ENCODE data around the gene FYN.
"Not testable (repeated sequence)": the region's sequence is repeated elsewhere in the genome, so short reads cannot be mapped to it uniquely, and the experiment has no call there.

The FYN gene

DNA sequence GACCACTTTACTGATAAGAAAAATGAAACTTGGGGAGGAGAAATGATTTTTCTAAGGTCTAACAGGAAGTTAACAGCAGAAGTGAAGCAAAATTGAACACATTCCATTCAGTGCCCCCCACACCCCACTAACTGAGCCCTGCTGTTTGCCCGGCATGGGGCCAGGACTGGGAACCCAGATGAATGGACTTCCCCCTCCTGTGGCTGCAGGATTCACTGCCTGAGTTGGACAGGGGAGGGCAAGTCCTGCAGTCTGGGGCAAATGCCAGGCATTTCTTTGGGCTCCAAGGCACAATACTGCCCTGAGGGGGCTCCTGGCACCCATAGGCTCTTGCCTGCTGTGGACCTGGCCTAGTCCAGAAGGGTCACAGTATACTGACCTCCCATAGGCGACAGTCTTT is 28.3 kb downstream of the FYN start:
- DNase-seq (ENCODE audit: low spot score in 2 of 2) (no peak), ATAC-seq (replicated peaks; ENCODE audit: extremely low read depth, poor library complexity, severe bottlenecking) (no peak)
- Mint-ChIP-seq H3K36me3 (ENCODE audit: insufficient read depth) (peaks cover 36% of the 10 kb centered on the region), H3K9me3 (no peaks in the 10 kb centered on the region), H3K4me1 (peaks cover 52% of the 10 kb centered on the region), H3K4me3 (no peak overlapping the region), H3K27me3 (no peaks in the 10 kb centered on the region), H3K27ac (ENCODE audit: low read depth) (no peak overlapping the region)

DNA sequence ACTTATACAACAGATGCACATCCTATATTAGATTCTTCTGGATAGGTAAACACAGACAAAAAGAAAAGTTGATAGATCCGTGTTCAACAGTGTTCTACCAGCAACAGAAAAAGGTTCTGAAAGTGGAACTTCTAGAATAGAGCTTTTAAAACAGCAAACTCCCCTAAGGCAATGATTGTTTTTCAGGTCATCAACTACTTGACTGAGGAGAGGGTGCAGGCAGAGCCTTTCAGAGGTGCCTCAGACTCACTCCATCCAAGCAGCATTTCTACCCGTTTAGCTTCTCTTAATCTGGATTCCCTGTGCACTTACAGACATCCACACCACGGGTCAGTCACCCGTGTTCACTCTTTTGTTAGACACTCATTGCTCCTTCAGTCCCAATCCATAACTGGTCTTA is 28.9 kb downstream of the FYN start:
- Mint-ChIP-seq H3K4me1 (peaks cover 47% of the 10 kb centered on the region), H3K9me3 (no peaks in the 10 kb centered on the region), H3K27me3 (no peaks in the 10 kb centered on the region), H3K36me3 (ENCODE audit: insufficient read depth) (peaks cover 36% of the 10 kb centered on the region), H3K27ac (ENCODE audit: low read depth) (no peak overlapping the region), H3K4me3 (no peak overlapping the region)
- ATAC-seq (replicated peaks; ENCODE audit: extremely low read depth, poor library complexity, severe bottlenecking) (no peak), DNase-seq (ENCODE audit: low spot score in 2 of 2) (no peak)

DNA sequence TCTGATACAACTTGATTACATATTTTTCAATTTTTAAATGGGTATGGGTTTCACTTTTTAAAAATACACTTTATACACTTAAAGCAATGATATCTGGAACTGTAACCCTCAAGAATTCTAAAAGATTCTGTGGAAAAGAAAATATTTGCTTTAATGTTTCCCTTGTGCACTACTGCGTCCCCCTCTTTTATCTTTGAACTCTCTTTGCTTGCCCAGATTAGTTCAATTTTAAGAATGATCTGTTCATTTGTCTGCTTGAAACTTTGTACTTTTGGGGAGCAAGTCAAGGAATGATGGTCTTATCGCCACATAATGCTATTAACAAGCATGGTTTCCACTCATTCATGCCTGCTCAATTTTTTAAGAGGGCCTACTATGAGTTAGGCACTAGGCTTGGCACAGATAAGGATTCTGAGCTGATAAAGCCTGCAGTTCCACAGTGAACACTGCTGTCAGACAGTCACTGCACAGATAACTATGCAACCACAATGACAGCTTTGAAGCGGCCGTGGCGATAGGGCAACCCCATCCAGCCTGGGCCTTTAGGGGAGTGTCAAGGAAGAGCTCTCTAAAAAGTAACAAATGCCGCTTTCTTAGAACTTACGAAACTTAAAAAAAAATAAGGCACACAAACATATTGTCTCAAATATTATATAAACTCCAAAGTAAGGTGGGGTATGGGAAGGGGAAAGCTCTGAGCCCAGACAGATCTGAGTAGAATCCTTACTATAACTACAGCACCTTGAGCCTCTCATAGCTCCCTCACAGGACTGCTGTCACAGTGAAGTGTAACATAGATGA is 29.7 kb downstream of the FYN start:
- Mint-ChIP-seq H3K27ac (ENCODE audit: low read depth) (no peak overlapping the region), H3K27me3 (no peaks in the 10 kb centered on the region), H3K4me3 (no peak overlapping the region), H3K4me1 (peaks cover 42% of the 10 kb centered on the region), H3K36me3 (ENCODE audit: insufficient read depth) (peaks cover 36% of the 10 kb centered on the region), H3K9me3 (no peaks in the 10 kb centered on the region)
- DNase-seq (ENCODE audit: low spot score in 2 of 2) (peak; percentile 51 to 70), ATAC-seq (replicated peaks; ENCODE audit: extremely low read depth, poor library complexity, severe bottlenecking) (peak; percentile 87)

DNA sequence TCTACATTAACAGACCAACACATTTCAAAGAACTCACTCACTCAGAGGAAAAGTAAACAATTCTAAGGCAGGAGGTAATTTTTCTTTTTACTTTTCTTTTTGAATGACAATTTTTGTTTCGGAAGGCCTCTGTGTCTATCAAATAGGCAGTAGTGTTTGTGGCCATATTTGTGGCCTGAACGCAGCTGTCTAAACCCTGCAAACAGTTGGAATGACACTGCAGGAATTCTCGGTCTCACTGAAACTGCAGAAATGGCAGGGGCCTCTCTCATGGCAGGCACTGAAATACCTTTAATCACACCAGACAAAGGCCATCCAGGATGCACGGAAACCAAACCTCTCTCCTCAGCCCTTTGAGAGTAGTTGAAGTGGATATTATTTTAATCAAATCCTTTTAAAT is 30.4 kb downstream of the FYN start:
- no peak overlapping the region for H3K27ac Mint-ChIP-seq (ENCODE audit: low read depth)
- DNase-seq (ENCODE audit: low spot score in 2 of 2), result no peak
- H3K9me3 Mint-ChIP-seq, result no peaks in the 10 kb centered on the region
- no peak overlapping the region for H3K4me3 Mint-ChIP-seq
- peaks cover 37% of the 10 kb centered on the region for H3K4me1 Mint-ChIP-seq
- H3K36me3 Mint-ChIP-seq (ENCODE audit: insufficient read depth), result peaks cover 35% of the 10 kb centered on the region
- no peak for ATAC-seq (replicated peaks; ENCODE audit: extremely low read depth, poor library complexity, severe bottlenecking)
- H3K27me3 Mint-ChIP-seq, result no peaks in the 10 kb centered on the region

DNA sequence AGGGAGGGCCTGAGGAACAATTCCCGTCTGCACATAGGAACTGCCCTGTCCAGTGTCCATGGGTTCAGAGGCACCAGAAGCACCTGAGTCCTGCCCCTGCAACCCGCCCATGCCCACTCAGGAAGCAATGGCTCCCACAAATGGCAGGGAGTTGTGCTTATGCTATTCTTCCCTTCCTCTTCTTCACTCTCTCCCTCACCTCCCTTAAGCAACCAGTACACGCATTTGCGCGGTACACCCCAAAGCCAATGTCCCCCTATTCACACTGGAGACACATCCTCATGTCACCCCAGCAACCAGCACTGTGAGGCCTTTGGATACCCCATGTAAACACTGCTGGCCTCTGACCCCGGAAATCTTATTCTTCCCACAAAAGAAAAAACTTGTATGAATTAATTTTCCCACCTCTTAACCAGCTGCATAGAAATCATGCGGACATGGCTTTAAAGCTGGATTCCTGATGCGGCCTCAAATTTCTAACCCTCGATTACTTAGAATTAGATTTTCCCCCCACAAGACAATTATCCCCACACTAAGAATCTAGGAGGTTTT is 30.9 kb downstream of the FYN start:
- peaks cover 31% of the 10 kb centered on the region for H3K4me1 Mint-ChIP-seq
- H3K27ac Mint-ChIP-seq (ENCODE audit: low read depth), result no peak overlapping the region
- H3K9me3 Mint-ChIP-seq, result no peaks in the 10 kb centered on the region
- no peak overlapping the region for H3K4me3 Mint-ChIP-seq
- H3K36me3 Mint-ChIP-seq (ENCODE audit: insufficient read depth), result peaks cover 37% of the 10 kb centered on the region
- no peaks in the 10 kb centered on the region for H3K27me3 Mint-ChIP-seq
- no peak for DNase-seq (ENCODE audit: low spot score in 2 of 2)
- no peak for ATAC-seq (replicated peaks; ENCODE audit: extremely low read depth, poor library complexity, severe bottlenecking)

DNA sequence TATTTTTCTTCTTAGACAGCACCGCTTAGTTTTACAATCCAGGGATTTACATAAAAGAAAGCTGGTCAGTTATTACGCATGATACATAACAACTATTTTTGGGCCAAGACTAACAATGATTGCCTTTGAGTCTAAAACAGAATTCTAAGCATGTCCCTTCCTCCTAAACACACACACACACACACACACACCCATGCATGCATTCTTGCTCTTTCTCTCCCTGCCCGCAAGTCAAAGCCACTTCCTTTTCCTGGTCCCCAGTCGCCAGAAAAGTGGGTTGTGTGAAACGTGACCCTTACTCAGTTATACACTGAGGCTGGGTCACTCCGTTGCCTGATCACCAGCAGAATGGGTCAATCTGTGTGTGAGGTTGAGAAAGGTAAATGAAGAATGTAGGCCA is 31.4 kb downstream of the FYN start:
- no peaks in the 10 kb centered on the region for H3K27me3 Mint-ChIP-seq
- H3K4me3 Mint-ChIP-seq, result no peak overlapping the region
- peaks cover 39% of the 10 kb centered on the region for H3K36me3 Mint-ChIP-seq (ENCODE audit: insufficient read depth)
- DNase-seq (ENCODE audit: low spot score in 2 of 2) (peak in 1 of 2 donors; percentile 37), ATAC-seq (replicated peaks; ENCODE audit: extremely low read depth, poor library complexity, severe bottlenecking) (no peak)
- no peak overlapping the region for H3K27ac Mint-ChIP-seq (ENCODE audit: low read depth)
- no peaks in the 10 kb centered on the region for H3K9me3 Mint-ChIP-seq
- H3K4me1 Mint-ChIP-seq, result peaks cover 26% of the 10 kb centered on the region

DNA sequence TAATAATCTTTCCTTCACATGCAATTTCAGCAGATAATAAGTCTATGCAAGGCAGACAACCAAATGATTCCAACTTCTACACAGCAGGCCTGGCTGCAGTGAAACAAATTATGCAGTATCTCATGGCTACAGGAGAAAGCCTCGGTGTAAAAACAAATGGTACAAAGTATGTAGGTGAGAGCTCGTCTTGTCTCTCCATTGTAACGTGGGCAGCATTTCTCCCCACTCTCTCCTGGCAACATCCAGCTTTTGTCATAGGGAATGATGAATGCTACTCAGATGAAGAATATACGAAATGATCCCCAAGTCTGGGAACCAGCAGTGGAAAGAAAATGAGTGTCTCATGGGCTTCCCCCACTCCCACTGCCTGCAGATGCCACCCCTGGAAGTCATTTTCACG is 32.4 kb downstream of the FYN start:
- H3K4me3 Mint-ChIP-seq, result no peak overlapping the region
- H3K36me3 Mint-ChIP-seq (ENCODE audit: insufficient read depth), result peaks cover 33% of the 10 kb centered on the region
- H3K4me1 Mint-ChIP-seq, result peaks cover 22% of the 10 kb centered on the region
- ATAC-seq (replicated peaks; ENCODE audit: extremely low read depth, poor library complexity, severe bottlenecking) (no peak), DNase-seq (ENCODE audit: low spot score in 2 of 2) (no peak)
- H3K9me3 Mint-ChIP-seq, result no peaks in the 10 kb centered on the region
- no peaks in the 10 kb centered on the region for H3K27me3 Mint-ChIP-seq
- H3K27ac Mint-ChIP-seq (ENCODE audit: low read depth), result no peak overlapping the region

DNA sequence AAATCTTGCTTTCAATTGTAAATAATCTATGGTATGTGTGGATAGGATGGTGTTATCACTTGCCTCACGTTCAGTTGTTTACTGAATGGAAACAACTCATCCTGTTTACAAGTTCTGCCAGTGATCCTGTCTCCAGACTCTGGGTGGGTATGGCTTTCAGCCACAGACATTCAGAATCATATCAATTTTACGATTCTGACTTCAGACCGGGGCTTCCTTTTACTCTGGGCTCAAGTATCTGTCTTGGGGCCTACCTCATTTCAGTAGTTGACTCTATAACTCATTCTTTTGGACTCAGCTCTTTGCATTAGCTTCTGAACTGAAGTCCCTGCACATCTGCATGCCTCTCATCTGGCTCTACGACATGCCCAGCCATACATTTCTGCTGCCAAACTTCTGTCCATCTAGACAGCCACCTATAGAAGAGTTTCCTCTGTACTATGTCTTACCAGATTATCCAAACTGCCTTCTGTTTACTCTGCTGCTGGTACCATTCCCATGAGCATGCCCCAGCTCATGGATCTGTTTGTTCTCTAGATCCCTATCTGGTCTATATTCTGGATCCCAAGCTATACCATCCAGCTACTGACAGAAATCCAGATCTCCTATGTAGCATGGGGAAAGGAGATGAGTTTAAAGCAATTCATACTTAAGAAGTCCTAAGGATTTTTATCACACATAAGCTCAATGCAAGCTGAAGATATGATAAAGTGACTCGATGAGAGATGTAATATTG is 34.3 kb downstream of the FYN start:
- H3K4me1 Mint-ChIP-seq, result peaks cover 24% of the 10 kb centered on the region
- no peaks in the 10 kb centered on the region for H3K27me3 Mint-ChIP-seq
- ATAC-seq (replicated peaks; ENCODE audit: extremely low read depth, poor library complexity, severe bottlenecking), result no peak
- H3K4me3 Mint-ChIP-seq, result no peak overlapping the region
- peak overlapping the region; percentile 90 for H3K27ac Mint-ChIP-seq (ENCODE audit: low read depth)
- no peaks in the 10 kb centered on the region for H3K9me3 Mint-ChIP-seq
- H3K36me3 Mint-ChIP-seq (ENCODE audit: insufficient read depth), result peaks cover 20% of the 10 kb centered on the region
- no peak for DNase-seq (ENCODE audit: low spot score in 2 of 2)

DNA sequence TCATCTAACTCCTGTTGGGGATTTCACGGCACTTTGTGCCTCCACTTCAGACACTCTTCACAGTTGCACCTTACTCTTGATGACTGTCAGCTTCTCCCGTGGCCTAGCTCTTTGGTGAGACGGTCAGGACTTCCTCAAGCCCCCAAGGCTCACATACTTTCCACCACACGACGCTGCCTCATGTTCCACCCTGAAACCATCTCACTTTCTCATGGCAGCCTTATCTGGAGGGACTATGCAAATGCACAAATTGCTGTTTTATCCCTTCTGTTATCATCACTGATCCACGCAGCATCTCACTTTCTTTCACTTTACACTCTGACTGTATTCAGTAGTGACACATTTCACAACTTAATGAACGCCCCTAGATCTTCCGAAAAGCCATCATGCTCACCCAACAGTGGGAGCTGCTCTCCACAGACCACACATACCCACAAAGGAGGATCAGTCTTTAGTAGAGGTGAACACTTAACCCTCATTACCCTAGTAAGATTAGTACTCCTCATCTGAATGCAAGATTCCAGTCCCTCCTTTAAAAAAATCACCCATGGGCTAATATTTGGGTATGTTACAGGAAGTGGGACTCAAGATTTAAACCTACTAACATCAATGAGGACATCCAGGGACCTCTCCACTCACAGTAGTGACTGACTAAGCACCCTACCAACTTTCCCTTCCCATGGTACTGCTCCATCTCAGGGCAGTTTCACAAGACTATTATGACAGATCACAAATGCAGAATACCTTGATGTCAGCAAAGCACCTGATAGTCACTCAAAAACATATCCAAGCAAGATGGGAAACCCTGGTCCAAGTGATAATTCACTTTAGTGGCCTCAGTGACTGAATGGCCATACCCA is 35.4 kb downstream of the FYN start:
- H3K36me3 Mint-ChIP-seq (ENCODE audit: insufficient read depth), result peaks cover 21% of the 10 kb centered on the region

DNA sequence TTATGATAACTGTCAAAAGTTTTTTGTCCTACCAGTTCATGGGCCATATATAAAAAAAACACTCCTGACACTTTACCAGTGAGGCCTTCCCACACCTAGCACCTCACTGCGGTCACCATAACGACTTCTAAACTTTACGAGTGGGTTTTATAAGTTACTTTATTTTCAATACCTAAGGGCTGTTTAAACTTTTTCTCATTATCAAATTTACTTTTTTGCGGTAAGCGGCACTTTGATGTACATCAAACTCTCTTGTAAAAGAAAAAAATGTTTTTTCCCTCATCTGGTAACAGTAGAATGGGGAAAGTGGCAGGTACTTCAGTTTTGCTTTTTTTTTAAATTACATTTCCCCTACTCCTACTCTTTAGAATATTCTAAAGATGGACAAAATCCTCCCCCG is 36.2 kb downstream of the FYN start:
- peaks cover 23% of the 10 kb centered on the region for H3K36me3 Mint-ChIP-seq (ENCODE audit: insufficient read depth)
- peaks cover 43% of the 10 kb centered on the region for H3K4me1 Mint-ChIP-seq
- peak in 1 of 2 donors; percentile 41 for DNase-seq (ENCODE audit: low spot score in 2 of 2)

More for the DNA sequence above, 35.4 kb downstream of the FYN start:
- H3K4me3 Mint-ChIP-seq, result no peak overlapping the region
- peak in 1 of 2 donors; percentile 52 for DNase-seq (ENCODE audit: low spot score in 2 of 2)
- peak overlapping the region; percentile 90 for H3K27ac Mint-ChIP-seq (ENCODE audit: low read depth)
- peaks cover 34% of the 10 kb centered on the region for H3K4me1 Mint-ChIP-seq
- H3K9me3 Mint-ChIP-seq, result no peaks in the 10 kb centered on the region
- H3K27me3 Mint-ChIP-seq, result no peaks in the 10 kb centered on the region
- ATAC-seq (replicated peaks; ENCODE audit: extremely low read depth, poor library complexity, severe bottlenecking), result peak; percentile 73

DNA sequence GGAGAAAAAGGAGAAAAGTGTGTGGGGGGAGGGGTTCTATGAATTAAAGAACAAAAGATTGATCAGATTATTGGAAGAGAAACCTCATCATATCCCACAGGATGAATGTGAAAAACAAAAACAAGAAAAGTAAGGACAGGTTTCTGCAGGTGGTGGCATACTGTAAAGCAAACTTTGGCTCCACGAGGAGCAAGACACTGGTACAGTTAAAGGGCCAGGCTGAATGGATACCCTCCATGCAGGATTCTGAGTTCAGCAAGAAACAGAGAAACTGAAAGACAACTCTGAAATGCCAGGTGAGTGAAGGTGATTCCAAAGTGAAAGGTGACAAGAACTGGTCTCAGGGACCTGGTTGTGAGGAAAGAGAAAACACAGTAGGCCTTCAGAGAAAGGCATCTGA is 37.4 kb downstream of the FYN start:
- Mint-ChIP-seq H3K4me3 (peak overlapping the region; percentile 60), H3K27ac (ENCODE audit: low read depth) (peak overlapping the region; percentile 90)
- ATAC-seq (replicated peaks; ENCODE audit: extremely low read depth, poor library complexity, severe bottlenecking), result no peak

More for the DNA sequence above, 36.2 kb downstream of the FYN start:
- Mint-ChIP-seq H3K27ac (ENCODE audit: low read depth) (peak overlapping the region; percentile 90), H3K27me3 (no peaks in the 10 kb centered on the region), H3K4me3 (no peak overlapping the region), H3K9me3 (no peaks in the 10 kb centered on the region)
- ATAC-seq (replicated peaks; ENCODE audit: extremely low read depth, poor library complexity, severe bottlenecking), result peak; percentile 53

DNA sequence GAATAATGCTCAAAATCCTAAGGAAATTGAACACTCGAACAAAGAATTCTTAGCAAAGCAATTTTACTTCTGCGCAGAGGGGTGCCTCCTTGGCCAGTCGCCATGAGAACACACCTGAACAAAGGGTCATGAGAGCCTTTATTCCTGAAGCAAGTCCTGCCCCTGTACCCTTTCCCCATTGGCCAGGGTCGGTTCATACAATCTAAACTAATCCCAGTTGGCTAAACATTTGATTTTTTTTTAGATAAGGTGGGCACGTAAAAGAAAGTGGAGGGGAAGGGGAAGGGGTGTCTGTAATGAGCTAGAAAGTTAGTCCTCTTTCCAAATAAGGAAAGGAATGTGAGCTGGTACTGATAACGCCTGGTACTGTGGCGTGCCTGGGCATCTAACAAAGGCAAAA is 37.9 kb downstream of the FYN start:
- DNase-seq (ENCODE audit: low spot score in 2 of 2); ATAC-seq (replicated peaks; ENCODE audit: extremely low read depth, poor library complexity, severe bottlenecking); H3K27me3 Mint-ChIP-seq; H3K9me3 Mint-ChIP-seq: not testable (repeated sequence)
- H3K4me3 Mint-ChIP-seq, result peak overlapping the region; percentile 60
- H3K4me1 Mint-ChIP-seq, result peaks cover 55% of the 10 kb centered on the region
- H3K27ac Mint-ChIP-seq (ENCODE audit: low read depth), result peak overlapping the region; percentile 90
- peaks cover 26% of the 10 kb centered on the region for H3K36me3 Mint-ChIP-seq (ENCODE audit: insufficient read depth)

More for the DNA sequence above, 37.4 kb downstream of the FYN start:
- no peaks in the 10 kb centered on the region for H3K9me3 Mint-ChIP-seq
- DNase-seq (ENCODE audit: low spot score in 2 of 2), result no peak
- H3K36me3 Mint-ChIP-seq (ENCODE audit: insufficient read depth), result peaks cover 26% of the 10 kb centered on the region
- H3K4me1 Mint-ChIP-seq, result peaks cover 51% of the 10 kb centered on the region
- H3K27me3 Mint-ChIP-seq, result no peaks in the 10 kb centered on the region

Measured in central memory CD8-positive, alpha-beta T cell (primary cell).